IMR-90 (cell line): ENCODE results near the gene UBASH3A.

Source experiments
- FOS ChIP-seq: fragments of 150-350 bp; IDR thresholded peaks from 2 replicates; pipeline ENCODE4 v1.6.1; 2016; ENCODE audit warnings: low read depth, low read length
- NFE2L2 ChIP-seq: fragments of 150-350 bp; IDR thresholded peaks from 2 replicates; pipeline ENCODE4 v1.6.1; 2016; ENCODE audit warnings: low read depth, mild to moderate bottlenecking, low read length
- RFX5 ChIP-seq: IDR thresholded peaks from 2 replicates; pipeline ENCODE4 v1.8.0; 2012; ENCODE audit warnings: low read depth, mild to moderate bottlenecking, low read length, moderate library complexity
- TF ChIP-seq, protein P1 (sequence below): conservative IDR thresholded peaks from 2 replicates; pipeline ENCODE4 v1.5.1; 2012; ENCODE audit warnings: mild to moderate bottlenecking, low read depth, low read length, improper control_type of control experiment
- TF ChIP-seq, protein P2 (sequence below): fragments of 150-350 bp; IDR thresholded peaks from 2 replicates; pipeline ENCODE4 v1.6.1; 2016; ENCODE audit warnings: low read depth, mild to moderate bottlenecking, low read length, moderate library complexity, borderline replicate concordance
- TF ChIP-seq, protein P3 (sequence below): fragments of 150-350 bp; IDR thresholded peaks from 2 replicates; pipeline ENCODE4 v1.6.1; 2017; ENCODE audit warnings: mild to moderate bottlenecking, antibody characterized with exemption, low read length, low read depth

DNA sequence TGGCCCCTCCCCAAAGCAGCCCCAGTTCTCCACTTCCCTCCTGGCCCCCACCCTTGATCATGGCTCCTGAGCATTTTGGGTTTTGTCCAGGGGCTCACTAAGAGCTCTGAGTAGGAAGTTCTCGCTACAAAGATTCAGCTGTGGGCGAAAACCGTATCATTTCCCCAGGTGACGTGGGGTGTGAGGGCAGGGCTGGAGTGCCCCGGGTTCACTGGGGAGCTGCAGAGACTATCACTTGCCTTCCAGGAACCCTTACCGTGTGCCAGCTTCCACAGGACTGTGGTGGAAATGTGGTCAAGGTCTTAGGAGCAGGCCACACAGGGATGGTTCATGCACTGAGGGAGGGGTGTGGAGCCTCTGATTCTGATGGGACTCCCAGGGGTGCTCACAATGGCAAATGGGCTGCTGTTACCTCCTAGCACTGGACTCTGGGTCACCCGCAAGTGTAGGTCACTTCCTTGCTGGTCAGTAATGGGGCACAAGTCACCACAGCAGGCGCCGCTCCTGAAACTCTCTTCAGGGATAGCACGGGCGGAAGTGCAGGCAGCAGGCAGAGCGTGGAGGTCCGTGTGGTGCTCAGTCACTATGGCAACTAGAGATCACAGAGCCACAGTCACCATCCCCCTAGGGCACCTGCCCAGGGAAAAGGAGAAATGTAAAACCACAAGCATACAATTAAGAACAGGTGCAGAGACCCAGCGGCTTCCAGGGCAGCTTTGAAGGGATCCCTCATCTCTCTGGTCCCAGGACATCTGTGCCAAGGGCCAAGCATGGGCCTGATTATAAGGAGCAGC is 56.9 kb downstream of the UBASH3A start:
- TF ChIP-seq, protein P1, sequence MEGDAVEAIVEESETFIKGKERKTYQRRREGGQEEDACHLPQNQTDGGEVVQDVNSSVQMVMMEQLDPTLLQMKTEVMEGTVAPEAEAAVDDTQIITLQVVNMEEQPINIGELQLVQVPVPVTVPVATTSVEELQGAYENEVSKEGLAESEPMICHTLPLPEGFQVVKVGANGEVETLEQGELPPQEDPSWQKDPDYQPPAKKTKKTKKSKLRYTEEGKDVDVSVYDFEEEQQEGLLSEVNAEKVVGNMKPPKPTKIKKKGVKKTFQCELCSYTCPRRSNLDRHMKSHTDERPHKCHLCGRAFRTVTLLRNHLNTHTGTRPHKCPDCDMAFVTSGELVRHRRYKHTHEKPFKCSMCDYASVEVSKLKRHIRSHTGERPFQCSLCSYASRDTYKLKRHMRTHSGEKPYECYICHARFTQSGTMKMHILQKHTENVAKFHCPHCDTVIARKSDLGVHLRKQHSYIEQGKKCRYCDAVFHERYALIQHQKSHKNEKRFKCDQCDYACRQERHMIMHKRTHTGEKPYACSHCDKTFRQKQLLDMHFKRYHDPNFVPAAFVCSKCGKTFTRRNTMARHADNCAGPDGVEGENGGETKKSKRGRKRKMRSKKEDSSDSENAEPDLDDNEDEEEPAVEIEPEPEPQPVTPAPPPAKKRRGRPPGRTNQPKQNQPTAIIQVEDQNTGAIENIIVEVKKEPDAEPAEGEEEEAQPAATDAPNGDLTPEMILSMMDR, result no peak
- no peak for TF ChIP-seq RFX5
- TF ChIP-seq, protein P2, sequence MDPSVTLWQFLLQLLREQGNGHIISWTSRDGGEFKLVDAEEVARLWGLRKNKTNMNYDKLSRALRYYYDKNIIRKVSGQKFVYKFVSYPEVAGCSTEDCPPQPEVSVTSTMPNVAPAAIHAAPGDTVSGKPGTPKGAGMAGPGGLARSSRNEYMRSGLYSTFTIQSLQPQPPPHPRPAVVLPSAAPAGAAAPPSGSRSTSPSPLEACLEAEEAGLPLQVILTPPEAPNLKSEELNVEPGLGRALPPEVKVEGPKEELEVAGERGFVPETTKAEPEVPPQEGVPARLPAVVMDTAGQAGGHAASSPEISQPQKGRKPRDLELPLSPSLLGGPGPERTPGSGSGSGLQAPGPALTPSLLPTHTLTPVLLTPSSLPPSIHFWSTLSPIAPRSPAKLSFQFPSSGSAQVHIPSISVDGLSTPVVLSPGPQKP, result no peak
- no peak for TF ChIP-seq NFE2L2
- TF ChIP-seq, protein P3, sequence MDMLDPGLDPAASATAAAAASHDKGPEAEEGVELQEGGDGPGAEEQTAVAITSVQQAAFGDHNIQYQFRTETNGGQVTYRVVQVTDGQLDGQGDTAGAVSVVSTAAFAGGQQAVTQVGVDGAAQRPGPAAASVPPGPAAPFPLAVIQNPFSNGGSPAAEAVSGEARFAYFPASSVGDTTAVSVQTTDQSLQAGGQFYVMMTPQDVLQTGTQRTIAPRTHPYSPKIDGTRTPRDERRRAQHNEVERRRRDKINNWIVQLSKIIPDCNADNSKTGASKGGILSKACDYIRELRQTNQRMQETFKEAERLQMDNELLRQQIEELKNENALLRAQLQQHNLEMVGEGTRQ, result no peak
- TF ChIP-seq FOS, result no peak
